GM12891 (cell line): ENCODE measurements around the gene PPP1R9B.

Experiments
- PAX5 ChIP-seq: IDR thresholded peaks from 2 replicates; pipeline ENCODE4 v1.6.1; 2011; ENCODE audit warnings: low read length, moderate library complexity, mild to moderate bottlenecking; ENCODE audit not compliant: insufficient read depth, severe bottlenecking
- POLR2A ChIP-seq: IDR thresholded peaks from 2 replicates; pipeline ENCODE4 v1.6.1; 2011; ENCODE audit warnings: low read depth, low read length, control low read depth
- POLR2AphosphoS5 ChIP-seq: IDR thresholded peaks from 2 replicates; pipeline ENCODE4 v1.6.1; 2011; ENCODE audit warnings: low read depth, low read length, control low read depth
- POU2F2 ChIP-seq: IDR thresholded peaks from 2 replicates; pipeline ENCODE4 v1.6.1; 2011; ENCODE audit warnings: low read depth, mild to moderate bottlenecking, control low read depth, low read length, moderate library complexity

GRCh38 chr17:50133769-50134099 is 16.7 kb downstream of the PPP1R9B start:
- no peak for TF ChIP-seq POLR2A
- TF ChIP-seq PAX5 = no peak
- TF ChIP-seq POU2F2 = no peak
- no peak for TF ChIP-seq POLR2AphosphoS5
